Measurements from ENCODE around the gene APOA4.

Gene APOA4

DNA sequence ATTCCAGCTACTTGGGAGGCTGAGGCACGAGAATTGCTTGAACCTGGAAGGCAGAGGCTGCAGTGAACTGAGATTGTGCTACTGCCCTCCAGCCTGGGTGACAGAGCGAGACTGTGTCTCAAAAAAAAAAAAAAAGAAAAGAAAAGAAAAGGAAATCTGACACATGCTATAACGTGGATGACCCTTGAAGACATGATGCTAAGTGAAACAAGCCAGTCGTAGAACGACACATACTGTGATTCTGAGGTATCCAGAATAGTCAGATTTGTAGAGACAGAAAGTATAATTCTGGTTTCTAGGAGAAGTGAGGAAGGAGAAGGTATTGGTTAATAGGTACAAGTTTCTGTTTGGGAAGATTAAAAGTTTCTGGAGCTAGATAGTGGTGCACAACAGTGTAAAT, 24.7 kb downstream of the APOA4 start:
- Mint-ChIP-seq H3K4me3 (no peak overlapping the region), H3K27me3 (peaks cover 14% of the 10 kb centered on the region), H3K36me3 (ENCODE audit: insufficient read depth) (no peaks in the 10 kb centered on the region), H3K4me1 (no peaks in the 10 kb centered on the region), H3K9me3 (no peaks in the 10 kb centered on the region), H3K27ac (ENCODE audit: low read depth) (no peak overlapping the region)
- ATAC-seq (replicated peaks; ENCODE audit: extremely low read depth, poor library complexity, severe bottlenecking) (no peak), DNase-seq (ENCODE audit: low spot score in 2 of 2) (no peak)

DNA sequence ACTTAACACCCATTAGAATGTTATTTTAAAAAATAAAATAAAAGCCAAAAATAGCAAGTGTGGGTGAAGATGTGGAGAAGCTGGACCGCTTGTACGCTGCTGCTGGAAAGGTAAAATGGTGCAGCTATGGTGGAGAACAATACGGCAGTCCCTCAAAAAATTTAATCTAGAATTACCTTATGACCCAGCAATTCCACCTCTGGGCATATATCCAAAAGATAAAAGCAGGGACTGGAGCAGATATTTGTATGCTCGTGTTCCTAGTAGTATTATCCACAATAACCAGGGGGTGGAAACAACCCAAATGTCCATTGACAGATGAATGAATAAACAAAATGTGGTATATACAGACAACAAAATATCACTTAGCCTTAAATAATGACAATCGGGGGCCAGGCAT, 25.3 kb downstream of the APOA4 start:
- no peak overlapping the region for H3K4me3 Mint-ChIP-seq
- H3K36me3 Mint-ChIP-seq (ENCODE audit: insufficient read depth) = no peaks in the 10 kb centered on the region
- H3K27me3 Mint-ChIP-seq = peaks cover 14% of the 10 kb centered on the region
- no peak overlapping the region for H3K27ac Mint-ChIP-seq (ENCODE audit: low read depth)
- H3K9me3 Mint-ChIP-seq = no peaks in the 10 kb centered on the region
- DNase-seq (ENCODE audit: low spot score in 2 of 2) = no peak
- no peaks in the 10 kb centered on the region for H3K4me1 Mint-ChIP-seq
- ATAC-seq (replicated peaks; ENCODE audit: extremely low read depth, poor library complexity, severe bottlenecking) = no peak

DNA sequence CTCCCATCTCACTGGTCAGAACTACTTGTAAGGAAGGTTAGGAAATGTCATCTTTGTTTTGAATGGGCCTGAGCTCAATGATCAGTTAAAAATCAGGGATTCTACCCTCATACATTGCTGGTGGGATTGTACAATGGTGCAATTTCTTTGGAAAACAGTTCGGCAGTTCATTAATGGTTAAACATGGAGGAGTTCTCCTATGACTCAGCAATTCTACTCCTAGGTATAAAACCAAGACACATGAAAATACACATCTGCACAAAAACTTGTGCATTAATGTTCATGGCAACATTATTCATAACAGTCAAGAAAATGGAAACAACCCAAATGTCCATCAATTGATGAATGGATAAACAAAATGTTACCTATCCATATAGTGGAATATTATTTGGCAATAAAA, 26.6 kb downstream of the APOA4 start:
- Mint-ChIP-seq H3K36me3 (ENCODE audit: insufficient read depth) (no peaks in the 10 kb centered on the region), H3K4me3 (no peak overlapping the region), H3K9me3 (no peaks in the 10 kb centered on the region), H3K4me1 (no peaks in the 10 kb centered on the region), H3K27me3 (peaks cover 14% of the 10 kb centered on the region), H3K27ac (ENCODE audit: low read depth) (peak overlapping the region; percentile 60)
- ATAC-seq (replicated peaks; ENCODE audit: extremely low read depth, poor library complexity, severe bottlenecking) (no peak), DNase-seq (ENCODE audit: low spot score in 2 of 2) (no peak)

DNA sequence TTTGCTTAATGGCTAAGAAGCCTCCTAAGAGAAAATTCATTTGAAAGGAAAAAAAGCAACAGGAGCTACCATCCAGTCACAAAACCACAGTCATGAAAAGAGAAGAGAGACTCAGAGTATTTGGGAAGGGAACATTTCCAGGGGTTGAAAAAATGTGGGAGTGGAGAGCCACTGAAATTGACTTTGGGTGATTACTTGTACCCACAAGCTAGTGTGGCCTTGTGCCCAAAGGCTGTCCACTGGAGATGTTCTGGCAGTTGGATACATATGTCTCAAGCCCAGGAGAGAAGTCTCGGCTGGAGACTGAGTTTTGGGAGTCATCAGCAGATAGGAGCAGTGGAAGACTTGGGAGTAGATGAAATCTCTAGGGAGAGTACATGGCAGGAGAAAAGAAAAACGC, 28.3 kb downstream of the APOA4 start:
- Mint-ChIP-seq H3K4me3 (no peak overlapping the region), H3K9me3 (no peaks in the 10 kb centered on the region), H3K27me3 (peaks cover 3% of the 10 kb centered on the region), H3K36me3 (ENCODE audit: insufficient read depth) (no peaks in the 10 kb centered on the region), H3K27ac (ENCODE audit: low read depth) (no peak overlapping the region), H3K4me1 (peaks cover 6% of the 10 kb centered on the region)
- DNase-seq (ENCODE audit: low spot score in 2 of 2) = no peak
- no peak for ATAC-seq (replicated peaks; ENCODE audit: extremely low read depth, poor library complexity, severe bottlenecking)

- Mint-ChIP-seq H3K36me3 (ENCODE audit: insufficient read depth) (no peaks in the 10 kb centered on the region), H3K27ac (ENCODE audit: low read depth) (no peak overlapping the region), H3K27me3 (no peaks in the 10 kb centered on the region), H3K4me3 (no peak overlapping the region), H3K4me1 (peaks cover 6% of the 10 kb centered on the region), H3K9me3 (no peaks in the 10 kb centered on the region)
- DNase-seq (ENCODE audit: low spot score in 2 of 2) (no peak), ATAC-seq (replicated peaks; ENCODE audit: extremely low read depth, poor library complexity, severe bottlenecking) (no peak)
Measured at GRCh38 chr11:116793772-116794097, 29.4 kb downstream of the APOA4 start.

DNA sequence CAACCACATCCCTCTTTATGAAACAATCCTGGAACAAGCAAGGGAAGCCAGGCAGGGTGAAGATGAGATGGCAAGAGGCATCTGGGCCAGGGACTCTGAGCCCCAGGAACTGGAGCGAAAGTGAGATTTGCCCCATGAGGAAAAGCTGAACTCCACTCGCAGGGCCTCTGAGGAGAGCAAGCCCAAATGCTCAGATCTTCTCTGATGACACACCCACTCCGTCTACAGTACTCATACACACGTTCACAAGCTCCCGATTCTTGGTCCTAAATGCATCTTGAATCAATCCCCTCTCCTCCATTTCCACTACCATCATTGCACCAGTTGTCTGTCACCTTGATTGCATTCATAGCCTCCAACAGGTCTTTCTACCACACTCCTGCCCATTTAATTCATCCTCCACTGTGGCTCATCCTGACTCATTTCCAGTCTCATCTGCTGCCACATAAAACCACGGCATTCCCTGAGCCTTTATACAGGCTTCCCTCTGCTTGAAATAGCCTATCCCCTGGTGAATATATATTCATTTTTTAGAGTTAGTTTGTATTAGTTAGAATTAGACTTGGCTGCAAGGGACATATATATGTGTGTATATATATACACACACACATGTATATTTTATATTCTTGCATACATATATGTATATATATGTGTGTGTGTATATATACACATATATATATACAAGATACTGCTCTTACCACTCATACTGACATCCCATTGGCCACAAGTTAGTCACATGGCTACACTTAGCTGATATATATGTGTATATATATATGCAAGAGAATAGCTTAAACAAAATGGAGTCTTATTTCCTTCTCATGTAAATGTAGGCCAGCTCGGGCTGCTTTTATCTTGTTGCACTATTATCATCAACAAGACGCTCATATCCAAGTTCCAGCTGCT, 30.0 kb downstream of the APOA4 start:
- no peak overlapping the region for H3K4me3 Mint-ChIP-seq
- no peaks in the 10 kb centered on the region for H3K9me3 Mint-ChIP-seq
- no peaks in the 10 kb centered on the region for H3K27me3 Mint-ChIP-seq
- DNase-seq (ENCODE audit: low spot score in 2 of 2) (no peak), ATAC-seq (replicated peaks; ENCODE audit: extremely low read depth, poor library complexity, severe bottlenecking) (no peak)
- H3K36me3 Mint-ChIP-seq (ENCODE audit: insufficient read depth) = peaks cover under 1% of the 10 kb centered on the region
- peaks cover 12% of the 10 kb centered on the region for H3K4me1 Mint-ChIP-seq
- H3K27ac Mint-ChIP-seq (ENCODE audit: low read depth) = no peak overlapping the region

- ATAC-seq (replicated peaks; ENCODE audit: extremely low read depth, poor library complexity, severe bottlenecking) = no peak
- peaks cover 5% of the 10 kb centered on the region for H3K36me3 Mint-ChIP-seq (ENCODE audit: insufficient read depth)
- no peak overlapping the region for H3K27ac Mint-ChIP-seq (ENCODE audit: low read depth)
- H3K9me3 Mint-ChIP-seq = no peaks in the 10 kb centered on the region
- no peak overlapping the region for H3K4me3 Mint-ChIP-seq
- no peak for DNase-seq (ENCODE audit: low spot score in 2 of 2)
- H3K4me1 Mint-ChIP-seq = peaks cover 13% of the 10 kb centered on the region
- no peaks in the 10 kb centered on the region for H3K27me3 Mint-ChIP-seq
Measured at GRCh38 chr11:116792144-116792868, 30.8 kb downstream of the APOA4 start.

GRCh38 chr11:116791813-116792143, 31.3 kb downstream of the APOA4 start, which contains the start of gene APOA5:
APOA5 (minus strand) TSS chr11:116791879; CDS start chr11:116791860, 19 bp downstream.
- Mint-ChIP-seq H3K36me3 (ENCODE audit: insufficient read depth) (peaks cover 7% of the 10 kb centered on the region), H3K4me3 (peak within 1 kb of the TSS; percentile 34), H3K4me1 (peaks cover 19% of the 10 kb centered on the region), H3K27me3 (no peaks in the 10 kb centered on the region), H3K9me3 (no peaks in the 10 kb centered on the region), H3K27ac (ENCODE audit: low read depth) (no peak within 1 kb of the TSS)
- DNase-seq (ENCODE audit: low spot score in 2 of 2) = no peak
- ATAC-seq (replicated peaks; ENCODE audit: extremely low read depth, poor library complexity, severe bottlenecking) = no peak

DNA sequence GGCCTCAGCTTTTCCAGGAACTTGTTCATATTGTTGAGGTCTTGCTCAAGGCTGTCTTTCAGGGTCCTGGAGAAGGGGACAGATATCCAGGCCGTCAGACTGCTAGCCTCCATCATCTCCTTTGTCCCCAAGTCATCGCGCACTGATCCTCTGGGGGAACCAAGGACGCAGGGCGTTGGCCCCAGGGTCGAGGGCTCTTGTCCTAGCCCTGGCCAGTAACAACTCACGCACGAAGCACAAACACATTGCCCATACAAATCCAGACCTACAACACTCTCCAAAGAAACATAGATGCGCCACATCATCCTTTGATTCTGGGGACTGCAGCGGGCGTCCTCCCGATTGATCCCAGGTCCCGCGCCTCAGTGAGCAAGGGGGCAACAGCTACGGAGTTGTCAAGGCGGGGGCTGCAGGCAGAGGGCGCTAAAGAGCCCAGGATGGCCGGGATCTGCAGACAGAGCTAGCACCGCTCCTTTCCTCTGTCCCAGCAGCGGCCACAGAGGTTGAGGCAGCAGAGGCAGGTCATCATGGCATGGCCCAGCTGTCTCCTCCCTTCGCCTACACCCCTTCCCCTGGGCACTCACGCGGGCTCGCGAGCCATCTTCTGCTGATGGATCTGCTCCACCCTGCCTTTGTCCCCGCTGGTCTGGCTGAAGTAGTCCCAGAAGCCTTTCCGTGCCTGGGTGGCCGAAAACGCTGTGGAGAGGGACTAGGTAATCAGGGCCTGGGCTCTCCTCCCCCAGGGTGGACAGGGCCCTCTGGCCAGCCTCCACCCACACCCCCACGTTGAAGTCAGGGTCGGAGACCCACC, 31.9 kb downstream of the APOA4 start:
- Mint-ChIP-seq H3K27me3 (no peaks in the 10 kb centered on the region), H3K4me1 (peaks cover 24% of the 10 kb centered on the region), H3K27ac (ENCODE audit: low read depth) (no peak overlapping the region), H3K9me3 (no peaks in the 10 kb centered on the region), H3K4me3 (peak overlapping the region; percentile 34), H3K36me3 (ENCODE audit: insufficient read depth) (peaks cover 7% of the 10 kb centered on the region)
- ATAC-seq (replicated peaks; ENCODE audit: extremely low read depth, poor library complexity, severe bottlenecking) = peak; percentile 34
- peak; percentile 64 to 75 for DNase-seq (ENCODE audit: low spot score in 2 of 2)

DNA sequence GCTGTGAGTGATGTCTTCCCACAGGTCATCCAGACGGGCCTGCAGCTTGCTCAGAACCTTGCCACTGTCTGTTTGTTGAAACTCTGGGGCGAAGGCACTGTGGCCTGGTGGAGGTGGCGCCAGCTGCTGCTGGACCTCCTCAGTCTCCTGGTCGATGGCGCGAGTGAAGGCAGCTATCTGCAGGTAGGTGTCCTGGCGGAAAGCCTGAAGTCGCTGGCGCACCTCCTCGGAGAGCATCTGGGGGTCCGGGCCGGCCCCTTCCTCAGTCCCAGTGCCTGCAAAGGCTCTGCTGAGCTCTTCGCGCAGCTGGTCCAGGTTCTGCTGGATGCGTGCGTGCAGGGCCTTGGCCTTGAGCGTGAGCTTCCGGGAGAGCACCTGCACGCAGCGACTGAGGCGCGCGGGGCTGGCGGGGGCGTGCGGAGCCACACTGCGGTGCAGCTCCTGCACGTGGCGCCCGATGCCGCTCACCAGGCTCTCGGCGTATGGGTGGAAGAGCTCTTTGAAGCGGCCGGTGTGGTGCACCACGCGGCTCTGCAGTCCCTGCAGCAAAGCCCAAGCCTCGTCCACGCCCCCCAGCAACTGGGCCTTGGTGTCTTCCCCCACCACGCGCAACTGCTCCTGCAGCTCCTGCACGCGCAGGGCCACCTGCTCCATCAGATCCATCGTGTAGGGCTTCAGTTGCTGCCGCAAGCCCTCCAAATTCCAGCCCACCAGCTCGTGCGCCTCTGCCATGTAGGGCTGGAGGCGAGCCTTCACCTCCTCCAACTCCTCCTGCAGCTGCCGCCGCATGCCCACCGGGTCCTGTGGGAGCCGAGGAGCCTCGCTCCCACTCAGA, 32.7 kb downstream of the APOA4 start:
- Mint-ChIP-seq H3K27me3 (no peaks in the 10 kb centered on the region), H3K27ac (ENCODE audit: low read depth) (no peak overlapping the region), H3K9me3 (no peaks in the 10 kb centered on the region), H3K4me3 (no peak overlapping the region), H3K4me1 (peaks cover 33% of the 10 kb centered on the region), H3K36me3 (ENCODE audit: insufficient read depth) (peaks cover 11% of the 10 kb centered on the region)
- no peak for DNase-seq (ENCODE audit: low spot score in 2 of 2)
- ATAC-seq (replicated peaks; ENCODE audit: extremely low read depth, poor library complexity, severe bottlenecking) = no peak

GRCh38 chr11:116788975-116789374, 34.1 kb downstream of the APOA4 start:
- ATAC-seq (replicated peaks; ENCODE audit: extremely low read depth, poor library complexity, severe bottlenecking) (no peak), DNase-seq (ENCODE audit: low spot score in 2 of 2) (no peak)
- no peaks in the 10 kb centered on the region for H3K27me3 Mint-ChIP-seq
- H3K36me3 Mint-ChIP-seq (ENCODE audit: insufficient read depth) = peaks cover 21% of the 10 kb centered on the region
- H3K9me3 Mint-ChIP-seq = no peaks in the 10 kb centered on the region
- H3K4me3 Mint-ChIP-seq = no peak overlapping the region
- peaks cover 36% of the 10 kb centered on the region for H3K4me1 Mint-ChIP-seq
- peak overlapping the region; percentile 93 for H3K27ac Mint-ChIP-seq (ENCODE audit: low read depth)

DNA sequence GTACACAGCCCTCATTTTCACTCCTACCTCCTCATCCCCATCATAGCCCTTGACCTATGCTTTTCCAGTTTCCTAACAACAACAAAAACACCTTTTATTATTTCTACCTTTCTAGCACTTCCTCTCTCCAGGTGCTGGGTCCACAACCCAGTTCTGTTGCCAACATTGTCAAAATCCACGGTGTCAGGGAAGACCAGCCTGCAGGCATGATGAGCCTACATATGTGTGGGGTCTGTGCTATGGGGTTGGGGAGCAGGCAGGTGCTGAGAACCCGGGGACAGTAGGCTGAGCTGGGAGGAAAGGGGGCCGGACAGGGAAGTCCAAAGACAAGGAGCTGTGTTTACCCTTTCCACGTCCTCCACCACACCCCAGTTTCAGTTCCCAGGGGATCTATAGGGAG, 34.6 kb downstream of the APOA4 start:
- no peaks in the 10 kb centered on the region for H3K27me3 Mint-ChIP-seq
- DNase-seq (ENCODE audit: low spot score in 2 of 2) (no peak), ATAC-seq (replicated peaks; ENCODE audit: extremely low read depth, poor library complexity, severe bottlenecking) (no peak)
- H3K36me3 Mint-ChIP-seq (ENCODE audit: insufficient read depth) = peaks cover 24% of the 10 kb centered on the region
- peak overlapping the region; percentile 78 for H3K4me3 Mint-ChIP-seq
- no peaks in the 10 kb centered on the region for H3K9me3 Mint-ChIP-seq
- H3K4me1 Mint-ChIP-seq = peaks cover 36% of the 10 kb centered on the region
- peak overlapping the region; percentile 93 for H3K27ac Mint-ChIP-seq (ENCODE audit: low read depth)

All from central memory CD8-positive, alpha-beta T cell (primary cell).